HCT116 (cell line): ENCODE data around the gene RBPJ.

Source experiments
- CTCF ChIP-seq, 3 experiments: fragments of 200-600 bp in 1 of 3; sonication (generic) in 1 of 3; IDR thresholded peaks in 2 of 3; conservative IDR thresholded peaks in 1 of 3; 2 replicates each; pipeline ENCODE4 v1.5.1; 2012 to 2017; ENCODE audit warnings: low read depth in 2 of 3, low read length in 2 of 3, antibody characterized with exemption in 1 of 3, borderline replicate concordance in 1 of 3, control low read depth in 1 of 3, mild to moderate bottlenecking in 1 of 3, mixed read lengths in 1 of 3, mixed run types in 1 of 3, moderate library complexity in 1 of 3; ENCODE audit not compliant: insufficient read depth in 1 of 3
- JUND ChIP-seq: IDR thresholded peaks from 2 replicates; pipeline ENCODE4 v1.6.1; 2012
- POLR2A ChIP-seq: IDR thresholded peaks from 2 replicates; pipeline ENCODE4 v1.7.0; 2011; ENCODE audit warnings: borderline replicate concordance; ENCODE audit not compliant: insufficient read depth, insufficient read length; ENCODE audit errors: extremely low read depth
- POLR2AphosphoS5 ChIP-seq: IDR thresholded peaks from 2 replicates; pipeline ENCODE4 v1.6.1; 2011; ENCODE audit warnings: mild to moderate bottlenecking, low read depth, low read length, moderate library complexity
- SRF ChIP-seq: IDR thresholded peaks from 2 replicates; pipeline ENCODE4 v1.6.1; 2012; ENCODE audit warnings: low read depth

GRCh38 chr4:26385690-26386089 lies 64.9 kb downstream of the RBPJ start:
- TF ChIP-seq JUND (no peak), POLR2AphosphoS5 (no peak), SRF (no peak), CTCF (IDR thresholded peaks at IDR 0.05 in 2 of 3, conservative IDR thresholded peaks at IDR 0.05 in 1 of 3; ENCODE audit: borderline replicate concordance in 1 of 3, insufficient read depth in 1 of 3, low read depth in 2 of 3, low read length in 2 of 3) (no peak), POLR2A (no peak)
